K562 (cell line): ENCODE results near the gene EFCAB7. TPM values are rescaled to one million over a fixed set of nuclear protein-coding genes. Genes with fewer than 3 reads are reported as not detected.

ENCODE experiments used
- ATAC-seq: fragments of 200-7000 bp; cut with Tn5 transposase; 3 replicates; pipeline ENCODE4 v1.9.1; 2020; ENCODE audit warnings: moderate library complexity
- BruUV-seq: library from RNA; stranded (reverse); fragments of 400-500 nt; replicated peaks from 2 replicates; lab custom pipeline; 2021; lab: Mats Ljungman, UMichigan
- CTCF ChIA-PET: fragments of 300-600 bp; formaldehyde crosslinking; extraction: SDS; loops from one replicate; lab custom pipeline; 2021; ENCODE audit warnings: low intra/inter-chr PET ratio; lab: Yijun Ruan, JAX
- POLR2A ChIA-PET: fragments of 300-600, 350-650 bp; sonication (Branson Sonifier 250); formaldehyde crosslinking; extraction: SDS; loops from one replicate; lab custom pipeline; 2021; ENCODE audit warnings: antibody characterized with exemption, inconsistent platforms; lab: Yijun Ruan, JAX
- DNase-seq, 4 experiments: peaks; one replicate each; pipeline versions ENCODE4 v3.0.0 to v3.0.0-alpha.2; 2011 to 2018; ENCODE audit warnings: low spot score in 3 of 4, mixed read lengths in 3 of 4; ENCODE audit errors: extremely low read depth in 1 of 4
- FAIRE-seq: peaks from 2 replicates; lab custom pipeline; 2011; peaks lifted over from hg19 to GRCh38; lab: Jason Lieb, UNC
- H2AFZ ChIP-seq: 2 replicates; pipeline ENCODE4 v1.6.0; 2011; ENCODE audit warnings: low read depth, low read length, control low read depth, inconsistent platforms
- H3K27ac ChIP-seq: fragments of 200-600 bp; 3 replicates; pipeline ENCODE4 v1.8.0; 2011; ENCODE audit warnings: low read depth, mild to moderate bottlenecking, control low read depth, inconsistent platforms, low read length, moderate library complexity, mixed read lengths; ENCODE audit errors: extremely low read depth
- H3K27me3 ChIP-seq, 2 experiments: fragments of 300-600 bp in 1 of 2; 2 replicates in 1 of 2; 3 replicates in 1 of 2; pipeline versions ENCODE4 v1.6.0 to v1.8.0; 2011; ENCODE audit warnings: inconsistent platforms in 2 of 2, low read length in 2 of 2, mild to moderate bottlenecking in 1 of 2, mixed read lengths in 1 of 2, moderate library complexity in 1 of 2; ENCODE audit not compliant: control insufficient read depth in 2 of 2, insufficient read depth in 2 of 2
- H3K36me3 ChIP-seq: fragments of 300-600 bp; 3 replicates; pipeline ENCODE4 v1.8.0; 2011; ENCODE audit warnings: mild to moderate bottlenecking, low read length, inconsistent platforms; ENCODE audit not compliant: control insufficient read depth, insufficient read depth
- H3K4me1 ChIP-seq, 2 experiments: fragments of 200-600 bp in 1 of 2; replicated peaks in 1 of 2; 2 replicates in 1 of 2; 3 replicates in 1 of 2; pipeline versions ENCODE4 v1.5.1 to v1.8.0; 2011; ENCODE audit warnings: inconsistent platforms in 2 of 2, low read length in 2 of 2, mild to moderate bottlenecking in 1 of 2, mixed read lengths in 1 of 2, moderate library complexity in 1 of 2; ENCODE audit not compliant: control insufficient read depth in 2 of 2, insufficient read depth in 2 of 2
- H3K4me2 ChIP-seq: 2 replicates; pipeline ENCODE4 v1.6.1; 2011; ENCODE audit warnings: low read length, control low read depth, inconsistent platforms, mixed read lengths; ENCODE audit not compliant: insufficient read depth
- H3K4me3 ChIP-seq: fragments of 200-600 bp; sonication (generic), shearing (Covaris generic); 2 replicates; pipeline ENCODE4 v1.5.1; 2016; ENCODE audit warnings: control low read depth, inconsistent platforms
- H3K79me2 ChIP-seq: fragments of 200-600 bp; 3 replicates; pipeline ENCODE4 v1.8.0; 2011; ENCODE audit warnings: low read length, inconsistent platforms; ENCODE audit not compliant: control insufficient read depth, insufficient read depth
- H3K9ac ChIP-seq, 2 experiments: 2 replicates each; pipeline versions ENCODE4 v1.6.0 to v1.6.1; 2011; ENCODE audit warnings: low read depth in 2 of 2, low read length in 2 of 2, control low read depth in 1 of 2, inconsistent platforms in 1 of 2, mild to moderate bottlenecking in 1 of 2, mixed read lengths in 1 of 2; ENCODE audit not compliant: insufficient read depth in 1 of 2
- H3K9me1 ChIP-seq: one replicate; pipeline ENCODE4 v1.6.0; 2011; ENCODE audit warnings: inconsistent platforms, mild to moderate bottlenecking, low read length, moderate library complexity; ENCODE audit not compliant: control insufficient read depth, insufficient read depth
- H3K9me3 ChIP-seq: replicated peaks from 2 replicates; pipeline ENCODE4 v1.5.1; 2011; ENCODE audit warnings: low read depth, low read length, inconsistent platforms; ENCODE audit not compliant: control insufficient read depth, insufficient read depth
- H4K20me1 ChIP-seq: replicated peaks from 2 replicates; pipeline ENCODE4 v1.6.1; 2011; ENCODE audit warnings: low read length, inconsistent platforms, mixed read lengths; ENCODE audit not compliant: control insufficient read depth, insufficient read depth
- ARID3A ChIP-seq: IDR thresholded peaks from 2 replicates; pipeline ENCODE4 v1.6.1; 2012; ENCODE audit warnings: low read depth, low read length, improper control_type of control experiment, borderline replicate concordance
- GATA2 ChIP-seq: sonication (generic); formaldehyde crosslinking; IDR thresholded peaks from 2 replicates; pipeline ENCODE4 v1.4.0; 2020; ENCODE audit warnings: mild to moderate bottlenecking, missing genetic modification reagents
- MEF2A ChIP-seq: IDR thresholded peaks from 2 replicates; pipeline ENCODE4 v1.6.1; 2011; ENCODE audit warnings: low read depth, mild to moderate bottlenecking, low read length, moderate library complexity; ENCODE audit not compliant: control insufficient read depth
- NR2C1 ChIP-seq, 2 experiments: fragments of 450-650 bp; IDR thresholded peaks; 2 replicates each; pipeline ENCODE4 v1.6.1; 2017; ENCODE audit warnings: mild to moderate bottlenecking in 2 of 2, antibody characterized with exemption in 1 of 2, inconsistent platforms in 1 of 2, missing compliant biosample characterization in 1 of 2, missing genetic modification characterization in 1 of 2
- STAG1 ChIP-seq: sonication (generic); formaldehyde crosslinking; IDR thresholded peaks from 2 replicates; pipeline ENCODE4 v1.5.0; 2020; ENCODE audit warnings: missing genetic modification reagents, borderline replicate concordance
- TOE1 ChIP-seq, 2 experiments: fragments of 450-650 bp in 1 of 2; sonication (generic) in 1 of 2; formaldehyde crosslinking in 1 of 2; IDR thresholded peaks; 2 replicates each; pipeline versions ENCODE4 v1.7.1 to v1.8.0; 2016 to 2022; ENCODE audit warnings: borderline replicate concordance in 2 of 2, mild to moderate bottlenecking in 2 of 2, antibody characterized with exemption in 1 of 2, inconsistent platforms in 1 of 2, low read depth in 1 of 2, missing genetic modification reagents in 1 of 2, moderate library complexity in 1 of 2
- ZFX ChIP-seq: sonication (generic); formaldehyde crosslinking; IDR thresholded peaks from 2 replicates; pipeline ENCODE4 v1.8.0; 2022; ENCODE audit warnings: mild to moderate bottlenecking, missing genetic modification reagents, moderate library complexity
- ZNF398 ChIP-seq: fragments of 250-450 bp; sonication (Bioruptor Pico); IDR thresholded peaks from 2 replicates; pipeline ENCODE4 v1.8.0; 2021; ENCODE audit warnings: moderate library complexity, mild to moderate bottlenecking, inconsistent platforms
- WGBS: fragments of 100-300 bp; shearing (Covaris generic); methylation state at CpG from one replicate; pipeline ENCODE4 v1.1.6; 2016; ENCODE audit warnings: low coverage, mixed read lengths; ENCODE audit not compliant: insufficient coverage; ENCODE audit errors: missing lambda C conversion rate; 5-methylcytosine and 5-hydroxymethylcytosine counted together
- in situ Hi-C: fragments of 300-500 bp; cut with MboI; formaldehyde crosslinking; loops from 4 replicates; pipeline ENCODE4 v1.15.0; 2018; ENCODE audit warnings: inconsistent platforms, mixed read lengths
- intact Hi-C: fragments of 100-400 bp; cut with micrococcal nuclease; formaldehyde crosslinking; loops from 2 replicates; pipeline ENCODE4 v1.14.2; 2022
- polyA plus RNA-seq, 8 experiments: library from polyadenylated mRNA; depleted of rRNA in 4 of 8; stranded (reverse) in 5 of 8; unstranded in 3 of 8; fragments of >200 nt; fragmentation: Nextera tagmentation in 2 of 8; fragmentation: Illumina TruSeq in 1 of 8; extraction: Ambion mirVana in 2 of 8; extraction: Trizol in 1 of 8; gene quantifications; 2 replicates each; pipeline versions ENCODE4 v1.2.1 to v1.2.3, GENCODE V29; 2011 to 2014; ENCODE audit warnings: inconsistent platforms in 1 of 8, missing spikeins in 1 of 8
- total RNA-seq, 7 experiments: library from RNA; depleted of rRNA in 6 of 7; stranded (reverse); fragments of >200 nt in 6 of 7; fragmentation: Illumina TruSeq in 2 of 7; extraction: Trizol in 2 of 7; gene quantifications; 2 replicates each; pipeline versions ENCODE4 v1.2.1 to v1.2.3, GENCODE V29; 2011 to 2021; ENCODE audit warnings: low replicate concordance in 1 of 7

Gene EFCAB7
- total and polyA plus RNA-seq, 9 of the 15 experiments (the other 6 are each of a cell fraction or from before 2014, with no cell fraction given), result 3.2 to 7.6 (median 5.7) TPM

- Histone ChIP-seq H4K20me1 (no peaks in the 10 kb centered on the region), H3K9me1 (no peaks in the 10 kb centered on the region), H3K27ac (peak overlapping the region; percentile 95), H3K9me3 (no peaks in the 10 kb centered on the region), H3K4me2 (peak overlapping the region; percentile 96), H3K79me2 (peaks cover 49% of the 10 kb centered on the region), H3K9ac (peak overlapping the region; percentile 91 to 93), H3K4me1 (peaks cover 0 to 3% of the 10 kb centered on the region in 2 experiments; a peak in 2 of 5 replicates), H3K27me3 (no peaks in the 10 kb centered on the region), H3K4me3 (peak overlapping the region; percentile 67), H3K36me3 (no peaks in the 10 kb centered on the region), H2AFZ (peak overlapping the region; percentile 96)
- TF ChIP-seq ARID3A (no peak), TOE1 (IDR thresholded peaks at IDR 0.05; ENCODE audit: borderline replicate concordance) (no peak), TOE1 (CRISPR knock-in tag; IDR thresholded peaks at IDR 0.05; ENCODE audit: borderline replicate concordance, low read depth) (no peak), ZFX (peak; percentile 47; the same call in 1 of the 2 replicates), NR2C1 (IDR thresholded peaks at IDR 0.05) (no peak), NR2C1 (tag; IDR thresholded peaks at IDR 0.05) (no peak), GATA2 (CRISPR knock-in tag) (peak; percentile 41; the same call in 1 of the 2 replicates), MEF2A (no peak), STAG1 (no peak), ZNF398 (CRISPR knock-in tag) (no peak)
- FAIRE-seq, result no peak
- POLR2A ChIA-PET, result interaction anchor here (0.6 to 1.1 kb wide), 6 partner anchors 37 to 1030 kb away, joined by 3 to 4 read pairs (median 4); no protein-coding TSS in a partner anchor
- no TSS peak for BruUV-seq
- CTCF ChIA-PET, result no interaction called here
- intact Hi-C loops, result loop anchor here (10.0 kb wide), 1 partner anchor 159 kb away; the partner anchor contains the start of gene ALG6
- 1% methylated on average over 11 of the region's 11 CpGs for WGBS
- in situ Hi-C loops, result no loop called here
- DNase-seq, result peak in 3 of 4 experiments; percentile 8 to 11 (median 10)
- ATAC-seq, result peak; percentile 22
Observed at GRCh38 chr1:63523738-63524137, 413 bp downstream of the EFCAB7 start.
